SK-N-SH treated with all-trans-retinoic acid at 6 μM for 48 hours (cell line): ENCODE results near the gene TIMP2.

ENCODE experiments used
- TCF4 ChIP-seq: fragments of 250-450 bp; sonication (Bioruptor Pico); IDR thresholded peaks from 2 replicates; pipeline ENCODE4 v1.8.0; 2021; ENCODE audit warnings: mild to moderate bottlenecking, moderate library complexity, borderline replicate concordance
- TF ChIP-seq, protein P1 (sequence below): fragments of 250-450 bp; sonication (Bioruptor Pico); IDR thresholded peaks from 2 replicates; pipeline ENCODE4 v1.5.1; 2020; ENCODE audit warnings: low read depth, mild to moderate bottlenecking, moderate library complexity

- TF ChIP-seq, protein P1, sequence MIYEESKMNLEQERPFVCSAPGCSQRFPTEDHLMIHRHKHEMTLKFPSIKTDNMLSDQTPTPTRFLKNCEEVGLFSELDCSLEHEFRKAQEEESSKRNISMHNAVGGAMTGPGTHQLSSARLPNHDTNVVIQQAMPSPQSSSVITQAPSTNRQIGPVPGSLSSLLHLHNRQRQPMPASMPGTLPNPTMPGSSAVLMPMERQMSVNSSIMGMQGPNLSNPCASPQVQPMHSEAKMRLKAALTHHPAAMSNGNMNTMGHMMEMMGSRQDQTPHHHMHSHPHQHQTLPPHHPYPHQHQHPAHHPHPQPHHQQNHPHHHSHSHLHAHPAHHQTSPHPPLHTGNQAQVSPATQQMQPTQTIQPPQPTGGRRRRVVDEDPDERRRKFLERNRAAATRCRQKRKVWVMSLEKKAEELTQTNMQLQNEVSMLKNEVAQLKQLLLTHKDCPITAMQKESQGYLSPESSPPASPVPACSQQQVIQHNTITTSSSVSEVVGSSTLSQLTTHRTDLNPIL = no peak
- TF ChIP-seq TCF4 = no peak
These were observed 82.2 kb downstream of the TIMP2 start for GRCh38 chr17:78842881-78843565.
